GM12878 (cell line): ENCODE measurements around the gene FOXF1. TPM values are rescaled to one million over a fixed set of nuclear protein-coding genes. Genes with fewer than 3 reads are reported as not detected.

Source experiments
- ATAC-seq: fragments of 200-7000 bp; cut with Tn5 transposase; 3 replicates; pipeline ENCODE4 v1.9.1; 2020; ENCODE audit warnings: mild to moderate bottlenecking, moderate library complexity
- BruUV-seq: library from RNA; stranded (reverse); fragments of 400-500 nt; replicated peaks from 2 replicates; lab custom pipeline; 2021; lab: Mats Ljungman, UMichigan
- CTCF ChIA-PET: fragments of 300-600 bp; sonication (Branson Sonifier 250); formaldehyde crosslinking; extraction: SDS; loops from one replicate; lab custom pipeline; 2021; ENCODE audit warnings: inconsistent platforms; lab: Yijun Ruan, JAX
- POLR2A ChIA-PET: fragments of 350-600 bp; formaldehyde crosslinking; extraction: SDS; loops from one replicate; lab custom pipeline; 2021; ENCODE audit warnings: inconsistent platforms; lab: Charles Lee
- RAD21 ChIA-PET: fragments of 300-600 bp; sonication (Branson Sonifier 250); formaldehyde crosslinking; loops from one replicate; lab custom pipeline; 2023; ENCODE audit warnings: antibody characterized with exemption; ENCODE audit not compliant: unreplicated experiment; lab: Charles Lee
- SMC1A ChIA-PET: fragments of 300-600 bp; sonication (Branson Sonifier 250); formaldehyde crosslinking; loops from one replicate; lab custom pipeline; 2023; ENCODE audit not compliant: unreplicated experiment, uncharacterized antibody; lab: Charles Lee
- DNase-seq: peaks from one replicate; pipeline ENCODE4 v3.0.0-alpha.2; 2011; ENCODE audit warnings: low read depth, low spot score
- FAIRE-seq: peaks from 3 replicates; lab custom pipeline; 2011; peaks lifted over from hg19 to GRCh38; lab: Jason Lieb, UNC
- H2AFZ ChIP-seq: 2 replicates; pipeline ENCODE4 v1.6.0; 2011; ENCODE audit warnings: low read depth, low read length, control low read depth; ENCODE audit not compliant: control insufficient read depth
- H3K27ac ChIP-seq: 2 replicates; pipeline ENCODE4 v1.5.1; 2011; ENCODE audit warnings: control low read depth; ENCODE audit not compliant: control insufficient read depth, insufficient read depth
- H3K27me3 ChIP-seq, 2 experiments: replicated peaks in 1 of 2; 2 replicates each; pipeline versions ENCODE4 v1.6.0 to v1.6.1; 2011; ENCODE audit warnings: low read length in 1 of 2; ENCODE audit not compliant: control insufficient read depth in 2 of 2, insufficient read depth in 2 of 2
- H3K36me3 ChIP-seq, 2 experiments: 2 replicates each; pipeline ENCODE4 v1.5.1; 2011; ENCODE audit warnings: low read length in 1 of 2; ENCODE audit not compliant: control insufficient read depth in 2 of 2, insufficient read depth in 2 of 2
- H3K4me1 ChIP-seq: 2 replicates; pipeline ENCODE4 v1.6.1; 2011; ENCODE audit warnings: mild to moderate bottlenecking, low read length, moderate library complexity, mixed read lengths; ENCODE audit not compliant: control insufficient read depth, insufficient read depth
- H3K4me2 ChIP-seq: 2 replicates; pipeline ENCODE4 v1.6.0; 2011; ENCODE audit warnings: control low read depth; ENCODE audit not compliant: control insufficient read depth, insufficient read depth
- H3K4me3 ChIP-seq: fragments of 200-600 bp; sonication (generic); 2 replicates; pipeline ENCODE4 v1.5.1; 2016
- H3K79me2 ChIP-seq: 2 replicates; pipeline ENCODE4 v1.6.0; 2011; ENCODE audit warnings: low read length; ENCODE audit not compliant: control insufficient read depth, insufficient read depth
- H3K9ac ChIP-seq: 2 replicates; pipeline ENCODE4 v1.8.0; 2011; ENCODE audit warnings: low read length, control low read depth, mixed read lengths; ENCODE audit not compliant: control insufficient read depth, insufficient read depth
- H3K9me3 ChIP-seq: replicated peaks from 3 replicates; pipeline ENCODE4 v1.5.1; 2011; ENCODE audit warnings: mild to moderate bottlenecking, low read length; ENCODE audit not compliant: control insufficient read depth, insufficient read depth
- H4K20me1 ChIP-seq: 2 replicates; pipeline ENCODE4 v1.6.0; 2011; ENCODE audit not compliant: control insufficient read depth, insufficient read depth
- ATF2 ChIP-seq: IDR thresholded peaks from 2 replicates; pipeline ENCODE4 v1.6.1; 2012; ENCODE audit warnings: low read length, inconsistent platforms
- CBX5 ChIP-seq: sonication (generic); IDR thresholded peaks from 2 replicates; pipeline ENCODE4 v1.6.1; 2016; ENCODE audit warnings: low read depth, moderate library complexity, mild to moderate bottlenecking, inconsistent platforms
- EED ChIP-seq: sonication (generic); IDR thresholded peaks from 2 replicates; pipeline ENCODE4 v1.6.1; 2016; ENCODE audit warnings: antibody characterized with exemption, low read depth
- ETV6 ChIP-seq, 2 experiments: fragments of 450-650 bp in 1 of 2; IDR thresholded peaks in 1 of 2; conservative IDR thresholded peaks in 1 of 2; 2 replicates each; pipeline ENCODE4 v1.6.1; 2014; ENCODE audit warnings: antibody characterized with exemption in 1 of 2, borderline replicate concordance in 1 of 2, low read depth in 1 of 2, mild to moderate bottlenecking in 1 of 2, moderate library complexity in 1 of 2
- HDGF ChIP-seq: fragments of 450-650 bp; IDR thresholded peaks from 2 replicates; pipeline ENCODE4 v1.6.1; 2016; ENCODE audit warnings: antibody characterized with exemption
- NR2C1 ChIP-seq: fragments of 450-650 bp; IDR thresholded peaks from 2 replicates; pipeline ENCODE4 v1.6.1; 2017; ENCODE audit warnings: antibody characterized with exemption, mild to moderate bottlenecking, moderate library complexity
- RELB ChIP-seq: fragments of 450-650 bp; IDR thresholded peaks from 2 replicates; pipeline ENCODE4 v1.6.1; 2017; ENCODE audit warnings: low read depth, mild to moderate bottlenecking, moderate library complexity
- RFX5 ChIP-seq: IDR thresholded peaks from 2 replicates; pipeline ENCODE4 v1.6.1; 2011; ENCODE audit warnings: low read depth, low read length, improper control_type of control experiment
- SREBF1 ChIP-seq: IDR thresholded peaks from 2 replicates; pipeline ENCODE4 v1.6.1; 2012; ENCODE audit warnings: mild to moderate bottlenecking, low read length
- STAT3 ChIP-seq: IDR thresholded peaks from 2 replicates; pipeline ENCODE4 v1.6.1; 2011; ENCODE audit warnings: low read depth, low read length, improper control_type of control experiment
- SUPT20H ChIP-seq: IDR thresholded peaks from 2 replicates; pipeline ENCODE4 v1.6.1; 2011; ENCODE audit warnings: low read depth, mild to moderate bottlenecking, low read length, moderate library complexity, borderline replicate concordance; ENCODE audit not compliant: control insufficient read depth
- ZBED1 ChIP-seq: IDR thresholded peaks from 2 replicates; pipeline ENCODE4 v1.6.1; 2016; ENCODE audit warnings: borderline replicate concordance
- ZZZ3 ChIP-seq: IDR thresholded peaks from 2 replicates; pipeline ENCODE4 v1.6.1; 2011; ENCODE audit warnings: low read depth; ENCODE audit not compliant: control insufficient read depth, insufficient read length
- WGBS: methylation state at CpG from one replicate; pipeline ENCODE4 v1.1.6; 2016; ENCODE audit warnings: low lambda C conversion rate; ENCODE audit not compliant: insufficient replicate concordance, insufficient coverage; ENCODE audit errors: missing lambda C conversion rate; 5-methylcytosine and 5-hydroxymethylcytosine counted together
- in situ Hi-C: fragments of 300-500 bp; cut with MboI; formaldehyde crosslinking; loops from 9 replicates; pipeline ENCODE4 v1.14.3; 2018; ENCODE audit warnings: mixed read lengths
- intact Hi-C: fragments of 100-400 bp; cut with micrococcal nuclease; formaldehyde crosslinking; loops from one replicate; pipeline ENCODE4 v1.14.2; 2022; ENCODE audit not compliant: unreplicated experiment
- polyA plus RNA-seq, 11 experiments: library from polyadenylated mRNA; depleted of rRNA in 4 of 11; unstranded in 6 of 11; stranded (reverse) in 5 of 11; fragments of >200 nt; fragmentation: Nextera tagmentation in 4 of 11; fragmentation: Illumina TruSeq in 1 of 11; extraction: Ambion mirVana in 4 of 11; extraction: Trizol in 1 of 11; gene quantifications; 1 replicate in 1 of 11; 2 replicates in 10 of 11; pipeline versions ENCODE4 v1.2.1 to v1.2.3, GENCODE V29; 2011 to 2016; ENCODE audit warnings: inconsistent platforms in 2 of 11, missing spikeins in 2 of 11, low read depth in 1 of 11
- total RNA-seq, 4 experiments: library from RNA; depleted of rRNA in 3 of 4; stranded (reverse); fragments of >200 nt in 3 of 4; fragmentation: Illumina TruSeq in 1 of 4; extraction: Trizol in 1 of 4; gene quantifications; 2 replicates each; pipeline versions ENCODE4 v1.2.1 to v1.2.3, GENCODE V29; 2013 to 2021
- TF ChIP-seq, protein P1 (sequence below): IDR thresholded peaks from 2 replicates; pipeline ENCODE4 v1.6.1; 2012; ENCODE audit warnings: mild to moderate bottlenecking, low read depth, low read length

FOXF1 gene
- total and polyA plus RNA-seq, 10 of the 15 experiments (the other 5 are each of a cell fraction or from before 2014, with no cell fraction given) = 0.01 TPM; not detected in 9

DNA sequence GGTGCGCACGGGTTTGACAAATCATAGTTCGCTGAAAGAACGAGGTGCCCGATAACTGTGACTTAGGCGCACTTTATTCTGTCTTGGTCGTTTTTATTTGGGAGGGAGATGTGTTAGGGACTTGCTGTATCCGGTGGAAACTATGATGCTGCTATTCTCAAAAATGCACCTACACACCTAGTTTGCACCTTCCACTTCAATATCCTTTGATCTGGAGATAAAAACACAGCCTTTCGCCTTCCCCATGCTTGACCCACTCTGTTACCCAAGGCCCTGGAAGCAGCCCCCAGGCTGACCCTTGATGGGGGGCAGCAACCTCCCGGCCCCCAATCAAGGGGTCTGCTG, 15.0 kb upstream of the FOXF1 start:
- intact Hi-C loops = no loop called here
- POLR2A ChIA-PET = no interaction called here
- Histone ChIP-seq H3K9me3 (no peaks in the 10 kb centered on the region), H3K4me1 (no peaks in the 10 kb centered on the region), H3K79me2 (no peaks in the 10 kb centered on the region), H4K20me1 (no peaks in the 10 kb centered on the region), H3K4me2 (no peak overlapping the region), H3K36me3 (no peaks in the 10 kb centered on the region), H3K27me3 (peaks cover 13% of the 10 kb centered on the region in 2 experiments), H2AFZ (no peak overlapping the region), H3K9ac (no peak overlapping the region), H3K4me3 (no peak overlapping the region), H3K27ac (no peak overlapping the region)
- ATAC-seq = no peak
- in situ Hi-C loops = no loop called here
- SMC1A ChIA-PET = no interaction called here
- BruUV-seq = no TSS peak
- TF ChIP-seq SUPT20H = no peak
- no peak for TF ChIP-seq HDGF
- TF ChIP-seq ZBED1 = no peak
- TF ChIP-seq ATF2 = no peak
- TF ChIP-seq NR2C1 = no peak
- no peak for TF ChIP-seq ZZZ3
- TF ChIP-seq ETV6 (conservative IDR thresholded peaks at IDR 0.05 in 1 of 2, IDR thresholded peaks at IDR 0.05 in 1 of 2; ENCODE audit: borderline replicate concordance in 1 of 2, low read depth in 1 of 2) = no peak
- no peak for TF ChIP-seq EED
- TF ChIP-seq, protein P1, sequence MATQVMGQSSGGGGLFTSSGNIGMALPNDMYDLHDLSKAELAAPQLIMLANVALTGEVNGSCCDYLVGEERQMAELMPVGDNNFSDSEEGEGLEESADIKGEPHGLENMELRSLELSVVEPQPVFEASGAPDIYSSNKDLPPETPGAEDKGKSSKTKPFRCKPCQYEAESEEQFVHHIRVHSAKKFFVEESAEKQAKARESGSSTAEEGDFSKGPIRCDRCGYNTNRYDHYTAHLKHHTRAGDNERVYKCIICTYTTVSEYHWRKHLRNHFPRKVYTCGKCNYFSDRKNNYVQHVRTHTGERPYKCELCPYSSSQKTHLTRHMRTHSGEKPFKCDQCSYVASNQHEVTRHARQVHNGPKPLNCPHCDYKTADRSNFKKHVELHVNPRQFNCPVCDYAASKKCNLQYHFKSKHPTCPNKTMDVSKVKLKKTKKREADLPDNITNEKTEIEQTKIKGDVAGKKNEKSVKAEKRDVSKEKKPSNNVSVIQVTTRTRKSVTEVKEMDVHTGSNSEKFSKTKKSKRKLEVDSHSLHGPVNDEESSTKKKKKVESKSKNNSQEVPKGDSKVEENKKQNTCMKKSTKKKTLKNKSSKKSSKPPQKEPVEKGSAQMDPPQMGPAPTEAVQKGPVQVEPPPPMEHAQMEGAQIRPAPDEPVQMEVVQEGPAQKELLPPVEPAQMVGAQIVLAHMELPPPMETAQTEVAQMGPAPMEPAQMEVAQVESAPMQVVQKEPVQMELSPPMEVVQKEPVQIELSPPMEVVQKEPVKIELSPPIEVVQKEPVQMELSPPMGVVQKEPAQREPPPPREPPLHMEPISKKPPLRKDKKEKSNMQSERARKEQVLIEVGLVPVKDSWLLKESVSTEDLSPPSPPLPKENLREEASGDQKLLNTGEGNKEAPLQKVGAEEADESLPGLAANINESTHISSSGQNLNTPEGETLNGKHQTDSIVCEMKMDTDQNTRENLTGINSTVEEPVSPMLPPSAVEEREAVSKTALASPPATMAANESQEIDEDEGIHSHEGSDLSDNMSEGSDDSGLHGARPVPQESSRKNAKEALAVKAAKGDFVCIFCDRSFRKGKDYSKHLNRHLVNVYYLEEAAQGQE = no peak
- TF ChIP-seq CBX5 = no peak
- no peak for TF ChIP-seq STAT3
- no peak for TF ChIP-seq SREBF1
- no peak for TF ChIP-seq RFX5
- TF ChIP-seq RELB = no peak
- DNase-seq = no peak
- FAIRE-seq = no peak
- CTCF ChIA-PET = no interaction called here
- 44% methylated on average over 10 of the region's 10 CpGs for WGBS
- RAD21 ChIA-PET = no interaction called here
